ENCODE data around the gene RELL1. TPM values are rescaled to one million over a fixed set of nuclear protein-coding genes. Genes with fewer than 3 reads are reported as not detected.

The RELL1 gene
- total and polyA plus RNA-seq, 3 donors from 2014 or later, result 3.1 to 20.4 (median 10.2) TPM

DNA sequence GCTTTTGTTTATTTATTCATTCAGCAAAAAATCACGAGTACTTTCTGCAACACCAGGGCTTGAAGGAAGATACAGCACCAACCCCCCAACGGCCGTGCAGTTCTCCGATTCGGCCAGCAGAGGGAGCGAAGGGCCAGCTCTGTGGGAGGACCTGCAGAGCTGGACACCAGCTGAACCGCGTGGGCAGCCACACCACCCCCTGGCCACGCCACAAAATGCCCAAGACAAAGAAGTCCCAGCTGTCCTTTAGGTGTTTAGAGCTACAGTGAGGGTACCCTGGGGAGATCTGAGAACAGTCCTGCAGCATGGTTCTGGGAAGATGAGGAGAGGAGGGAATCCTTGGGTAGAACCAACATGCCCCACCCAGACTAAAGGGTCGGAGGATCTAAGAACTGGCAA, 83.1 kb downstream of the RELL1 start:
- 4 to 7% methylated on average over 10 of the region's 10 CpGs for WGBS, 2 donors
- Histone ChIP-seq H3K27me3 (no peaks in the 10 kb centered on the region), H3K27ac (no peak overlapping the region), H3K4me3 (no peak overlapping the region), H3K36me3 (ENCODE audit: low read depth, missing control alignments) (no peaks in the 10 kb centered on the region), H3K9me3 (no peaks in the 10 kb centered on the region), H3K4me1 (no peaks in the 10 kb centered on the region)
- DNase-seq, result peak; percentile 91
- TF ChIP-seq POLR2A (IDR thresholded peaks at IDR 0.05), result no peak
- TF ChIP-seq, protein P1, sequence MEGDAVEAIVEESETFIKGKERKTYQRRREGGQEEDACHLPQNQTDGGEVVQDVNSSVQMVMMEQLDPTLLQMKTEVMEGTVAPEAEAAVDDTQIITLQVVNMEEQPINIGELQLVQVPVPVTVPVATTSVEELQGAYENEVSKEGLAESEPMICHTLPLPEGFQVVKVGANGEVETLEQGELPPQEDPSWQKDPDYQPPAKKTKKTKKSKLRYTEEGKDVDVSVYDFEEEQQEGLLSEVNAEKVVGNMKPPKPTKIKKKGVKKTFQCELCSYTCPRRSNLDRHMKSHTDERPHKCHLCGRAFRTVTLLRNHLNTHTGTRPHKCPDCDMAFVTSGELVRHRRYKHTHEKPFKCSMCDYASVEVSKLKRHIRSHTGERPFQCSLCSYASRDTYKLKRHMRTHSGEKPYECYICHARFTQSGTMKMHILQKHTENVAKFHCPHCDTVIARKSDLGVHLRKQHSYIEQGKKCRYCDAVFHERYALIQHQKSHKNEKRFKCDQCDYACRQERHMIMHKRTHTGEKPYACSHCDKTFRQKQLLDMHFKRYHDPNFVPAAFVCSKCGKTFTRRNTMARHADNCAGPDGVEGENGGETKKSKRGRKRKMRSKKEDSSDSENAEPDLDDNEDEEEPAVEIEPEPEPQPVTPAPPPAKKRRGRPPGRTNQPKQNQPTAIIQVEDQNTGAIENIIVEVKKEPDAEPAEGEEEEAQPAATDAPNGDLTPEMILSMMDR (IDR thresholded peaks at IDR 0.05), result peak; percentile 95 to 99 (median 96)
- intact Hi-C loops (cut with DNase I; ENCODE audit: low total_unique reads), result loop anchor here (5.0 kb wide), 1 partner anchor 194 kb away; no protein-coding TSS in a partner anchor

DNA sequence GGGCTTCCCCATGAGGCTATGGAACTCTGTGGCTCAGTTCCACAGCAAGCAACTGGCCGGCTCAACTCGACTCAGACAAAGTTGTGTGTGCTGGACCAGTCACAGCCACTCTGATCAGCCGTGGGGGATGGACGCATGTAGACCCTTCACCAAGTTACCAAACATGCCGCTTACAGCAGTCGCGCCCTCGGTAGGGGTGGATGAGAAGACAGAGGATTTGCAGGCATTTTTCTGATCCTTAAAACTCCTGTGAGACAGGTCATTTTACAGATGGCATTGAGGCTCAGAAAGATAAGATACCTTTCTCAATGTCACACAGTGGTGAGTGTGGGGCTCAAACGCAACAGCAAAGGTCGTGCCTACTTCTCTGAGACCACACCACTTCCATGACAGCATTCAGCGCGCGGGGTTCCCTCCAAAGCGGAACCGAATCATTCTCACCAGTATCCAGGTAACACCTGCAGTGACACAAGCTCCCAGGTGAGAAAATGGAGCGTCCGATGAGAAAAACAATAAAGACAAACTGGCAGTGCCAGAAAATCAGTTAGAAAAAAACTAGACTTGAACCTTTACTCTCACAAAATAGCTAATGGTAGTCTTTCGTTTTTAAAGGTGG, 83.6 kb downstream of the RELL1 start:
- no peaks in the 10 kb centered on the region for H3K27me3 ChIP-seq
- no peak for DNase-seq
- H3K4me3 ChIP-seq, result no peak overlapping the region
- WGBS, 2 donors, result 54 to 56% methylated on average over 18 of the region's 18 CpGs
- no peaks in the 10 kb centered on the region for H3K9me3 ChIP-seq
- H3K27ac ChIP-seq, result no peak overlapping the region
- H3K36me3 ChIP-seq (ENCODE audit: low read depth, missing control alignments), result no peaks in the 10 kb centered on the region
- TF ChIP-seq, protein P1 (IDR thresholded peaks at IDR 0.05), result no peak
- TF ChIP-seq POLR2A (IDR thresholded peaks at IDR 0.05), result no peak
- H3K4me1 ChIP-seq, result no peaks in the 10 kb centered on the region
- intact Hi-C loops (cut with DNase I; ENCODE audit: low total_unique reads), result loop anchor here (5.0 kb wide), 1 partner anchor 195 kb away; no protein-coding TSS in a partner anchor

DNA sequence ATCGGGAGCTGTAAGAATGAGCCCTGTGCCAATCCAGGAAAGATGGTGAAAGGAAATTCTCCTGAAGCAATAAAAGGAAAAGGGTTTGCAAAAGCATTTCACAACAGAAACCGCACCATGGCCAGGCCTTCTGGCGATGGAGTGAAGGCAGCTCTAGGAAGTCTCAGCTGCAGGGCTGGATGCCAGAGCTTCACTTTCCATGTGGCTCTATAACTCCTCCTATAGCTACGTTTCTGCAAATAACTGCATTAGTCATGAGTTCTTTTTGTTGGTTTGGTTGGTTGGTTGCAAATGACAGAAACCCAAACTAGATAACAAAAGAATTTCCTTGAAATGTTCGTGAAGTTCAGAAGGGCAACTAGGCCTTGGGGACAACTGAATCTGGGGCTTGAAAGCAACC, 84.6 kb downstream of the RELL1 start:
- Histone ChIP-seq H3K4me1 (no peaks in the 10 kb centered on the region), H3K27me3 (no peaks in the 10 kb centered on the region), H3K9me3 (no peaks in the 10 kb centered on the region), H3K36me3 (ENCODE audit: low read depth, missing control alignments) (no peaks in the 10 kb centered on the region), H3K4me3 (no peak overlapping the region), H3K27ac (no peak overlapping the region)
- TF ChIP-seq, protein P1 (IDR thresholded peaks at IDR 0.05), result no peak
- TF ChIP-seq POLR2A (IDR thresholded peaks at IDR 0.05), result no peak
- DNase-seq, result peak; percentile 21
- intact Hi-C loops (cut with DNase I; ENCODE audit: low total_unique reads), result loop anchor here (5.0 kb wide), 1 partner anchor 196 kb away; no protein-coding TSS in a partner anchor
- WGBS, 2 donors, result 62% methylated on average over 5 of the region's 5 CpGs

DNA sequence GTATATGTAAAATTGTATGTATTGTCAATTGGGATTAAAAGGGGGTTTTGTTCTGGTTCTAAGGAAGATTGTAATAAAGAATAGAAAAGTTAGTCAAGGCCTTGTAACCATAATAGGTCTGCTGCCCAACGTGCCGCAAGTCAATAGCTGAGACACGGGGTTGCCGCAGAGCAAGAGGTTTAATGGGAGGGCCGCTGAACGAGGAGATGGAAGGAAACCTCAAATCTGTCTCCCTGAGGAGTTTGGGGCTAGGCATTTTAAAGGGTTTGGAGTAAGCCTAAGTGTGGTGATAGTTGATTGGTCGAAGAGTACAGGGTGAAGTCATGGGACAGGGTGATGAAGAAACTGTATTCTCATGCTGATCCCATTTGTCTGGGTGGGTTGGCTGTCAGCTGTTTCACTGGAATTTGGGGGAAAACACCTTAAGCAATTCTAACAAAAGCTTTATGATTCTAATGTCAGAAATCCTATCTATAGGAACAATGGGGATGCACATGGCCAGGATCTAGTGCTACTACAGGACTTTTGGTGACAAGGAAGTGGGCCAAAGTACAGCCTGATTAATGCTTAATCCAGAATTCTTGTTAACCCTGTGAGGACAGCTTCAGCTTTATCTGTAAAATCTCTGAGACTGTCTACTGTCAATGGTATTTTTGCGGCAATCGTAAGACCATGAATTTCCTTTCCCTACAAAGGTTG, 86.9 kb downstream of the RELL1 start:
- WGBS, 2 donors, result 85 to 88% methylated on average over 8 to 9 of the region's 9 CpGs
- intact Hi-C loops (cut with DNase I; ENCODE audit: low total_unique reads), result no loop called here
- H3K36me3 ChIP-seq (ENCODE audit: low read depth, missing control alignments), result no peaks in the 10 kb centered on the region

More for the DNA sequence above, 86.9 kb downstream of the RELL1 start:
- Histone ChIP-seq H3K4me3 (no peak overlapping the region), H3K27ac (no peak overlapping the region), H3K27me3 (no peaks in the 10 kb centered on the region), H3K9me3 (no peaks in the 10 kb centered on the region), H3K4me1 (no peaks in the 10 kb centered on the region)
- no peak for DNase-seq
- TF ChIP-seq POLR2A (IDR thresholded peaks at IDR 0.05), result no peak
- TF ChIP-seq, protein P1 (IDR thresholded peaks at IDR 0.05), result no peak
